K562 (cell line): ENCODE data around the gene HSPB1. TPM values are rescaled to one million over a fixed set of nuclear protein-coding genes. Genes with fewer than 3 reads are reported as not detected.

Experiments
- ARID2 ChIP-seq: fragments of 450-650 bp; IDR thresholded peaks from 2 replicates; pipeline ENCODE4 v1.6.1; 2017; ENCODE audit warnings: antibody characterized with exemption, mild to moderate bottlenecking
- ATF1 ChIP-seq, 2 experiments: fragments of 450-650 bp in 1 of 2; IDR thresholded peaks; 2 replicates each; pipeline ENCODE4 v1.6.1; 2016; ENCODE audit warnings: missing compliant biosample characterization in 1 of 2, missing genetic modification characterization in 1 of 2
- CC2D1A ChIP-seq: fragments of 450-650 bp; IDR thresholded peaks from 2 replicates; pipeline ENCODE4 v1.6.1; 2017; ENCODE audit warnings: mild to moderate bottlenecking
- FOXP1 ChIP-seq: sonication (generic); formaldehyde crosslinking; IDR thresholded peaks from 2 replicates; pipeline ENCODE4 v1.8.0; 2022; ENCODE audit warnings: mild to moderate bottlenecking, missing genetic modification reagents
- GATAD2A ChIP-seq: fragments of 450-650 bp; IDR thresholded peaks from 2 replicates; pipeline ENCODE4 v1.6.1; 2017
- GATAD2B ChIP-seq: fragments of 450-650 bp; IDR thresholded peaks from 2 replicates; pipeline ENCODE4 v1.6.1; 2017; ENCODE audit warnings: mild to moderate bottlenecking, borderline replicate concordance
- HIVEP1 ChIP-seq: fragments of 250-450 bp; sonication (Bioruptor Pico); IDR thresholded peaks from 2 replicates; pipeline ENCODE4 v1.4.0; 2020; ENCODE audit warnings: mild to moderate bottlenecking
- KDM2B ChIP-seq: fragments of 250-450 bp; sonication (Bioruptor Pico); IDR thresholded peaks from 2 replicates; pipeline ENCODE4 v1.8.0; 2021; ENCODE audit warnings: mild to moderate bottlenecking, moderate library complexity
- NFE2 ChIP-seq: IDR thresholded peaks from 2 replicates; pipeline ENCODE4 v1.6.1; 2014; ENCODE audit warnings: antibody characterized with exemption, low read depth
- RFX5 ChIP-seq: IDR thresholded peaks from 2 replicates; pipeline ENCODE4 v1.6.1; 2011; ENCODE audit warnings: low read depth, mild to moderate bottlenecking, improper control_type of control experiment, low read length
- SMAD1 ChIP-seq: fragments of 150-350 bp; IDR thresholded peaks from 2 replicates; pipeline ENCODE4 v1.6.1; 2014; ENCODE audit warnings: low read length, low read depth; ENCODE audit not compliant: partially characterized antibody
- SUPT5H ChIP-seq: fragments of 450-650 bp; IDR thresholded peaks from 2 replicates; pipeline ENCODE4 v1.6.1; 2016
- TEAD4 ChIP-seq, 2 experiments: sonication (generic) in 1 of 2; formaldehyde crosslinking in 1 of 2; IDR thresholded peaks; 2 replicates each; pipeline versions ENCODE4 v1.6.1 to v1.8.0; 2012 to 2022; ENCODE audit warnings: borderline replicate concordance in 1 of 2, inconsistent platforms in 1 of 2, low read length in 1 of 2, mild to moderate bottlenecking in 1 of 2, missing genetic modification reagents in 1 of 2
- UBTF ChIP-seq, 2 experiments: IDR thresholded peaks; 2 replicates each; pipeline ENCODE4 v1.6.1; 2012; ENCODE audit warnings: improper control_type of control experiment in 2 of 2, low read depth in 2 of 2, low read length in 2 of 2, borderline replicate concordance in 1 of 2
- WHSC1 ChIP-seq: IDR thresholded peaks from one replicate; pipeline ENCODE4 v1.6.1; 2012; ENCODE audit warnings: low read length, control low read depth, inconsistent platforms
- ZC3H8 ChIP-seq: fragments of 450-650 bp; IDR thresholded peaks from 2 replicates; pipeline ENCODE4 v1.6.1; 2017
- ZNF174 ChIP-seq: fragments of 250-450 bp; sonication (Bioruptor Pico); IDR thresholded peaks from 2 replicates; pipeline ENCODE4 v1.4.0; 2020; ENCODE audit warnings: mild to moderate bottlenecking
- ZNF280B ChIP-seq: fragments of 250-450 bp; sonication (Bioruptor Pico); IDR thresholded peaks from 2 replicates; pipeline ENCODE4 v1.5.1; 2021; ENCODE audit warnings: mild to moderate bottlenecking
- ZNF282 ChIP-seq: sonication (generic); formaldehyde crosslinking; IDR thresholded peaks from 2 replicates; pipeline ENCODE4 v1.8.1; 2023; ENCODE audit warnings: missing genetic modification reagents
- polyA plus RNA-seq, 8 experiments: library from polyadenylated mRNA; depleted of rRNA in 4 of 8; stranded (reverse) in 5 of 8; unstranded in 3 of 8; fragments of >200 nt; fragmentation: Nextera tagmentation in 2 of 8; fragmentation: Illumina TruSeq in 1 of 8; extraction: Ambion mirVana in 2 of 8; extraction: Trizol in 1 of 8; gene quantifications; 2 replicates each; pipeline versions ENCODE4 v1.2.1 to v1.2.3, GENCODE V29; 2011 to 2014; ENCODE audit warnings: inconsistent platforms in 1 of 8, missing spikeins in 1 of 8
- total RNA-seq, 7 experiments: library from RNA; depleted of rRNA in 6 of 7; stranded (reverse); fragments of >200 nt in 6 of 7; fragmentation: Illumina TruSeq in 2 of 7; extraction: Trizol in 2 of 7; gene quantifications; 2 replicates each; pipeline versions ENCODE4 v1.2.1 to v1.2.3, GENCODE V29; 2011 to 2021; ENCODE audit warnings: low replicate concordance in 1 of 7
- TF ChIP-seq, protein P1 (sequence below): fragments of 450-650 bp; IDR thresholded peaks from 2 replicates; pipeline ENCODE4 v1.6.1; 2016; ENCODE audit warnings: antibody characterized with exemption
- TF ChIP-seq, protein P2 (sequence below): fragments of 450-650 bp; IDR thresholded peaks from 2 replicates; pipeline ENCODE4 v1.6.1; 2017; ENCODE audit warnings: antibody characterized with exemption, mild to moderate bottlenecking

Gene HSPB1
- total and polyA plus RNA-seq, 9 of the 15 experiments (the other 6 are each of a cell fraction or from before 2014, with no cell fraction given), result 27.1 to 522 (median 138) TPM

DNA sequence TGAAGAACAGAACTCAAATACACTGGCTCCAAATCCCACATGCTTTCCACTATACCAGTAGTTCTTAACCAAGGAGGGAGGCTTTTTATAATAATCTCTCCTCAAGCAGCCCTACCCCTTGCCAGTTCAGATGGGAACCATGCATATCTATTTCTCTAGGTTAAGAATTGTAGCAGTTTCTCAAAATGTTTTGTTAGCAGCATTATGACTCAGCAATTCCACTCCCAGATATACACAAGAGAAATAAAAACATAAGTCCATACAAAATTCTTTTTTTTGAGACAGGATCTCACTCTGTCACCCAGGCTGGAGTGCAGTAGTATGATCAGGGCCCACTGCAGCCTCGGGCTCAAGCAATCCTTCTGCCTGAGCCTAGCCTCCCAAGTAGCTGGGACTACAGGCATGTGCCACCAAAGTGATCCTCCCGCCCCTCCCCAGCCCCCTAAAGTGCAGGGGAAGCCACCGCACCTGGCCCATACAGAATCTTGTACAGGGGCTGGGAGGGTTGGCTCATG, 38.2 kb downstream of the HSPB1 start (continued):
- TF ChIP-seq RFX5, result no peak
- no peak for TF ChIP-seq TEAD4 (IDR thresholded peaks at IDR 0.05; ENCODE audit: low read length)
- no peak for TF ChIP-seq TEAD4 (CRISPR knock-in tag; IDR thresholded peaks at IDR 0.05; ENCODE audit: borderline replicate concordance)
- TF ChIP-seq, protein P1, sequence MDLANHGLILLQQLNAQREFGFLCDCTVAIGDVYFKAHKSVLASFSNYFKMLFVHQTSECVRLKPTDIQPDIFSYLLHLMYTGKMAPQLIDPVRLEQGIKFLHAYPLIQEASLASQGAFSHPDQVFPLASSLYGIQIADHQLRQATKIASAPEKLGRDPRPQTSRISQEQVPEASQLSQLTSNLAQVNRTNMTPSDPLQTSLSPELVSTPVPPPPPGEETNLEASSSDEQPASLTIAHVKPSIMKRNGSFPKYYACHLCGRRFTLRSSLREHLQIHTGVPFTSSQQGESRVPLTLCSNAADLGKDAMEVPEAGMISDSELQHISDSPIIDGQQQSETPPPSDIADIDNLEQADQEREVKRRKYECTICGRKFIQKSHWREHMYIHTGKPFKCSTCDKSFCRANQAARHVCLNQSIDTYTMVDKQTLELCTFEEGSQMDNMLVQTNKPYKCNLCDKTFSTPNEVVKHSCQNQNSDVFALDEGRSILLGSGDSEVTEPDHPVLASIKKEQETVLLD, result no peak
- TF ChIP-seq ZNF280B (CRISPR knock-in tag), result no peak
- TF ChIP-seq SMAD1, result no peak
- TF ChIP-seq GATAD2B, result peak; percentile 50
- no peak for TF ChIP-seq HIVEP1
- TF ChIP-seq CC2D1A, result no peak
- no peak for TF ChIP-seq ATF1 (CRISPR knock-in tag; IDR thresholded peaks at IDR 0.05)
- no peak for TF ChIP-seq ATF1 (tag; IDR thresholded peaks at IDR 0.05)
- TF ChIP-seq WHSC1, result no peak
- no peak for TF ChIP-seq FOXP1 (CRISPR knock-in tag)
- no peak for TF ChIP-seq ZNF282 (CRISPR knock-in tag)
- no peak for TF ChIP-seq ZC3H8
- no peak for TF ChIP-seq UBTF (IDR thresholded peaks at IDR 0.05; ENCODE audit: borderline replicate concordance in 1 of 2, low read depth in 2 of 2, low read length in 2 of 2)
- TF ChIP-seq SUPT5H, result no peak
- TF ChIP-seq KDM2B (CRISPR knock-in tag), result no peak
- TF ChIP-seq ZNF174 (CRISPR knock-in tag), result no peak
- no peak for TF ChIP-seq GATAD2A
- no peak for TF ChIP-seq ARID2
- peak; percentile 91 for TF ChIP-seq NFE2
- TF ChIP-seq, protein P2, sequence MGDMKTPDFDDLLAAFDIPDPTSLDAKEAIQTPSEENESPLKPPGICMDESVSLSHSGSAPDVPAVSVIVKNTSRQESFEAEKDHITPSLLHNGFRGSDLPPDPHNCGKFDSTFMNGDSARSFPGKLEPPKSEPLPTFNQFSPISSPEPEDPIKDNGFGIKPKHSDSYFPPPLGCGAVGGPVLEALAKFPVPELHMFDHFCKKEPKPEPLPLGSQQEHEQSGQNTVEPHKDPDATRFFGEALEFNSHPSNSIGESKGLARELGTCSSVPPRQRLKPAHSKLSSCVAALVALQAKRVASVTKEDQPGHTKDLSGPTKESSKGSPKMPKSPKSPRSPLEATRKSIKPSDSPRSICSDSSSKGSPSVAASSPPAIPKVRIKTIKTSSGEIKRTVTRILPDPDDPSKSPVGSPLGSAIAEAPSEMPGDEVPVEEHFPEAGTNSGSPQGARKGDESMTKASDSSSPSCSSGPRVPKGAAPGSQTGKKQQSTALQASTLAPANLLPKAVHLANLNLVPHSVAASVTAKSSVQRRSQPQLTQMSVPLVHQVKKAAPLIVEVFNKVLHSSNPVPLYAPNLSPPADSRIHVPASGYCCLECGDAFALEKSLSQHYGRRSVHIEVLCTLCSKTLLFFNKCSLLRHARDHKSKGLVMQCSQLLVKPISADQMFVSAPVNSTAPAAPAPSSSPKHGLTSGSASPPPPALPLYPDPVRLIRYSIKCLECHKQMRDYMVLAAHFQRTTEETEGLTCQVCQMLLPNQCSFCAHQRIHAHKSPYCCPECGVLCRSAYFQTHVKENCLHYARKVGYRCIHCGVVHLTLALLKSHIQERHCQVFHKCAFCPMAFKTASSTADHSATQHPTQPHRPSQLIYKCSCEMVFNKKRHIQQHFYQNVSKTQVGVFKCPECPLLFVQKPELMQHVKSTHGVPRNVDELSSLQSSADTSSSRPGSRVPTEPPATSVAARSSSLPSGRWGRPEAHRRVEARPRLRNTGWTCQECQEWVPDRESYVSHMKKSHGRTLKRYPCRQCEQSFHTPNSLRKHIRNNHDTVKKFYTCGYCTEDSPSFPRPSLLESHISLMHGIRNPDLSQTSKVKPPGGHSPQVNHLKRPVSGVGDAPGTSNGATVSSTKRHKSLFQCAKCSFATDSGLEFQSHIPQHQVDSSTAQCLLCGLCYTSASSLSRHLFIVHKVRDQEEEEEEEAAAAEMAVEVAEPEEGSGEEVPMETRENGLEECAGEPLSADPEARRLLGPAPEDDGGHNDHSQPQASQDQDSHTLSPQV, result peak; percentile 82
